SH-SY5Y (cell line): ENCODE results near the gene ANKRD65.

ENCODE experiments used
- GATA2 ChIP-seq: IDR thresholded peaks from 2 replicates; pipeline ENCODE4 v1.6.1; 2011; ENCODE audit warnings: mild to moderate bottlenecking, low read depth, low read length
- GATA3 ChIP-seq: IDR thresholded peaks from 2 replicates; pipeline ENCODE4 v1.6.1; 2011; ENCODE audit warnings: low read depth, mild to moderate bottlenecking, low read length, moderate library complexity

The ANKRD65 gene

GRCh38 chr1:1432274-1432950 lies 11.3 kb upstream of the ANKRD65 start:
- TF ChIP-seq GATA3 (no peak), GATA2 (no peak)

GRCh38 chr1:1431845-1432273 lies 10.8 kb upstream of the ANKRD65 start:
- TF ChIP-seq GATA3 (no peak), GATA2 (no peak)

- TF ChIP-seq GATA2 (no peak), GATA3 (no peak)
Measured at GRCh38 chr1:1430992-1431844, 10.1 kb upstream of the ANKRD65 start.

GRCh38 chr1:1430114-1430982 lies 9.3 kb upstream of the ANKRD65 start:
- TF ChIP-seq GATA3 (no peak), GATA2 (no peak)

GRCh38 chr1:1429671-1430073 lies 8.6 kb upstream of the ANKRD65 start:
- TF ChIP-seq GATA2 (no peak), GATA3 (no peak)

- no peak for TF ChIP-seq GATA3
- no peak for TF ChIP-seq GATA2
Measured at GRCh38 chr1:1428174-1428573, 7.1 kb upstream of the ANKRD65 start.

- TF ChIP-seq GATA2, result no peak
- TF ChIP-seq GATA3, result no peak
Measured at GRCh38 chr1:1427820-1428148, 6.7 kb upstream of the ANKRD65 start.

- TF ChIP-seq GATA2 (no peak), GATA3 (no peak)
Measured at GRCh38 chr1:1427106-1427819, 6.2 kb upstream of the ANKRD65 start.

- TF ChIP-seq GATA2 (no peak), GATA3 (no peak)
Measured at GRCh38 chr1:1426496-1427105, 5.5 kb upstream of the ANKRD65 start.

GRCh38 chr1:1425753-1426495 lies 4.8 kb upstream of the ANKRD65 start:
- no peak for TF ChIP-seq GATA3
- no peak for TF ChIP-seq GATA2

GRCh38 chr1:1425426-1425752 lies 4.3 kb upstream of the ANKRD65 start:
- TF ChIP-seq GATA2 (no peak), GATA3 (no peak)

GRCh38 chr1:1424707-1425106 lies 3.6 kb upstream of the ANKRD65 start:
- TF ChIP-seq GATA3, result no peak
- TF ChIP-seq GATA2, result no peak

- no peak for TF ChIP-seq GATA3
- TF ChIP-seq GATA2, result no peak
Measured at GRCh38 chr1:1423245-1423597, 2.1 kb upstream of the ANKRD65 start.
